ENCODE data around the gene MATN1. TPM values are rescaled to one million over a fixed set of nuclear protein-coding genes. Genes with fewer than 3 reads are reported as not detected.

Gene MATN1
- polyA plus RNA-seq, 1 donor from 2014 or later: 0.22 TPM

- Histone ChIP-seq H3K9ac (ENCODE audit: low read length) (peak overlapping the region; percentile 10), H2AFZ (ENCODE audit: low read depth, low read length) (no peak overlapping the region), H4K20me1 (ENCODE audit: insufficient read depth) (no peaks in the 10 kb centered on the region), H3K79me2 (replicated peaks; ENCODE audit: insufficient read depth, low read length) (no peaks in the 10 kb centered on the region), H3F3A (ENCODE audit: insufficient read depth, low read length, poor library complexity, severe bottlenecking) (no peaks in the 10 kb centered on the region), H3K36me3 (ENCODE audit: insufficient read depth, low read length) (no peaks in the 10 kb centered on the region), H3K4me3 (ENCODE audit: low read length) (peak overlapping the region; percentile 79), H3K27ac (ENCODE audit: low read length) (peak overlapping the region; percentile 36), H3K4me2 (ENCODE audit: low read length) (no peak overlapping the region), H3K27me3 (ENCODE audit: insufficient read depth, low read depth, low read length) (no peaks in the 10 kb centered on the region), H3K9me2 (ENCODE audit: insufficient read depth, low read length) (no peaks in the 10 kb centered on the region), H3K9me3 (ENCODE audit: low read length) (no peaks in the 10 kb centered on the region)
- TF ChIP-seq MXI1 (conservative IDR thresholded peaks at IDR 0.05; ENCODE audit: poor library complexity, severe bottlenecking) (no peak), POLR2AphosphoS5 (IDR thresholded peaks at IDR 0.05) (no peak), EP300 (conservative IDR thresholded peaks at IDR 0.05; ENCODE audit: poor library complexity, severe bottlenecking) (no peak), EZH2 (IDR thresholded peaks at IDR 0.05; ENCODE audit: borderline replicate concordance, insufficient read depth, low read length, poor library complexity, severe bottlenecking) (no peak), TAF1 (IDR thresholded peaks at IDR 0.05; ENCODE audit: low read depth) (no peak), SMC3 (conservative IDR thresholded peaks at IDR 0.05; ENCODE audit: poor library complexity) (no peak), RAD21 (conservative IDR thresholded peaks at IDR 0.05) (no peak)
- TF ChIP-seq, protein P1, sequence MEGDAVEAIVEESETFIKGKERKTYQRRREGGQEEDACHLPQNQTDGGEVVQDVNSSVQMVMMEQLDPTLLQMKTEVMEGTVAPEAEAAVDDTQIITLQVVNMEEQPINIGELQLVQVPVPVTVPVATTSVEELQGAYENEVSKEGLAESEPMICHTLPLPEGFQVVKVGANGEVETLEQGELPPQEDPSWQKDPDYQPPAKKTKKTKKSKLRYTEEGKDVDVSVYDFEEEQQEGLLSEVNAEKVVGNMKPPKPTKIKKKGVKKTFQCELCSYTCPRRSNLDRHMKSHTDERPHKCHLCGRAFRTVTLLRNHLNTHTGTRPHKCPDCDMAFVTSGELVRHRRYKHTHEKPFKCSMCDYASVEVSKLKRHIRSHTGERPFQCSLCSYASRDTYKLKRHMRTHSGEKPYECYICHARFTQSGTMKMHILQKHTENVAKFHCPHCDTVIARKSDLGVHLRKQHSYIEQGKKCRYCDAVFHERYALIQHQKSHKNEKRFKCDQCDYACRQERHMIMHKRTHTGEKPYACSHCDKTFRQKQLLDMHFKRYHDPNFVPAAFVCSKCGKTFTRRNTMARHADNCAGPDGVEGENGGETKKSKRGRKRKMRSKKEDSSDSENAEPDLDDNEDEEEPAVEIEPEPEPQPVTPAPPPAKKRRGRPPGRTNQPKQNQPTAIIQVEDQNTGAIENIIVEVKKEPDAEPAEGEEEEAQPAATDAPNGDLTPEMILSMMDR (IDR thresholded peaks at IDR 0.05; ENCODE audit: poor library complexity, severe bottlenecking): no peak
- TF ChIP-seq, protein P2, sequence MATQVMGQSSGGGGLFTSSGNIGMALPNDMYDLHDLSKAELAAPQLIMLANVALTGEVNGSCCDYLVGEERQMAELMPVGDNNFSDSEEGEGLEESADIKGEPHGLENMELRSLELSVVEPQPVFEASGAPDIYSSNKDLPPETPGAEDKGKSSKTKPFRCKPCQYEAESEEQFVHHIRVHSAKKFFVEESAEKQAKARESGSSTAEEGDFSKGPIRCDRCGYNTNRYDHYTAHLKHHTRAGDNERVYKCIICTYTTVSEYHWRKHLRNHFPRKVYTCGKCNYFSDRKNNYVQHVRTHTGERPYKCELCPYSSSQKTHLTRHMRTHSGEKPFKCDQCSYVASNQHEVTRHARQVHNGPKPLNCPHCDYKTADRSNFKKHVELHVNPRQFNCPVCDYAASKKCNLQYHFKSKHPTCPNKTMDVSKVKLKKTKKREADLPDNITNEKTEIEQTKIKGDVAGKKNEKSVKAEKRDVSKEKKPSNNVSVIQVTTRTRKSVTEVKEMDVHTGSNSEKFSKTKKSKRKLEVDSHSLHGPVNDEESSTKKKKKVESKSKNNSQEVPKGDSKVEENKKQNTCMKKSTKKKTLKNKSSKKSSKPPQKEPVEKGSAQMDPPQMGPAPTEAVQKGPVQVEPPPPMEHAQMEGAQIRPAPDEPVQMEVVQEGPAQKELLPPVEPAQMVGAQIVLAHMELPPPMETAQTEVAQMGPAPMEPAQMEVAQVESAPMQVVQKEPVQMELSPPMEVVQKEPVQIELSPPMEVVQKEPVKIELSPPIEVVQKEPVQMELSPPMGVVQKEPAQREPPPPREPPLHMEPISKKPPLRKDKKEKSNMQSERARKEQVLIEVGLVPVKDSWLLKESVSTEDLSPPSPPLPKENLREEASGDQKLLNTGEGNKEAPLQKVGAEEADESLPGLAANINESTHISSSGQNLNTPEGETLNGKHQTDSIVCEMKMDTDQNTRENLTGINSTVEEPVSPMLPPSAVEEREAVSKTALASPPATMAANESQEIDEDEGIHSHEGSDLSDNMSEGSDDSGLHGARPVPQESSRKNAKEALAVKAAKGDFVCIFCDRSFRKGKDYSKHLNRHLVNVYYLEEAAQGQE (IDR thresholded peaks at IDR 0.05; ENCODE audit: borderline replicate concordance): no peak
These were observed 5.2 kb downstream of the MATN1 start for GRCh38 chr1:30718091-30718635.

GRCh38 chr1:30716646-30717045 is 6.7 kb downstream of the MATN1 start:
- Histone ChIP-seq H3K4me2 (ENCODE audit: low read length) (no peak overlapping the region), H3K4me3 (ENCODE audit: low read length) (no peak overlapping the region), H3K27ac (ENCODE audit: low read length) (no peak overlapping the region)

More at GRCh38 chr1:30716646-30717045, 6.7 kb downstream of the MATN1 start:
- no peaks in the 10 kb centered on the region for H3K27me3 ChIP-seq (ENCODE audit: insufficient read depth, low read depth, low read length)
- no peak overlapping the region for H3K9ac ChIP-seq (ENCODE audit: low read length)
- H3K9me3 ChIP-seq (ENCODE audit: low read length): no peaks in the 10 kb centered on the region
- no peak overlapping the region for H2AFZ ChIP-seq (ENCODE audit: low read depth, low read length)
- H4K20me1 ChIP-seq (ENCODE audit: insufficient read depth): no peaks in the 10 kb centered on the region
- H3K36me3 ChIP-seq (ENCODE audit: insufficient read depth, low read length): no peaks in the 10 kb centered on the region
- TF ChIP-seq POLR2AphosphoS5 (IDR thresholded peaks at IDR 0.05) (no peak), SMC3 (conservative IDR thresholded peaks at IDR 0.05; ENCODE audit: poor library complexity) (no peak), MXI1 (conservative IDR thresholded peaks at IDR 0.05; ENCODE audit: poor library complexity, severe bottlenecking) (no peak), EP300 (conservative IDR thresholded peaks at IDR 0.05; ENCODE audit: poor library complexity, severe bottlenecking) (no peak), RAD21 (conservative IDR thresholded peaks at IDR 0.05) (no peak), EZH2 (IDR thresholded peaks at IDR 0.05; ENCODE audit: borderline replicate concordance, insufficient read depth, low read length, poor library complexity, severe bottlenecking) (no peak), TAF1 (IDR thresholded peaks at IDR 0.05; ENCODE audit: low read depth) (no peak)
- TF ChIP-seq, protein P1 (IDR thresholded peaks at IDR 0.05; ENCODE audit: poor library complexity, severe bottlenecking): no peak
- TF ChIP-seq, protein P2 (IDR thresholded peaks at IDR 0.05; ENCODE audit: borderline replicate concordance): no peak
- H3K79me2 ChIP-seq (replicated peaks; ENCODE audit: insufficient read depth, low read length): no peaks in the 10 kb centered on the region
- no peaks in the 10 kb centered on the region for H3K9me2 ChIP-seq (ENCODE audit: insufficient read depth, low read length)
- no peaks in the 10 kb centered on the region for H3F3A ChIP-seq (ENCODE audit: insufficient read depth, low read length, poor library complexity, severe bottlenecking)

All from neural cell (in vitro differentiated cells).